ENCODE measurements around the gene COPG2.

DNA sequence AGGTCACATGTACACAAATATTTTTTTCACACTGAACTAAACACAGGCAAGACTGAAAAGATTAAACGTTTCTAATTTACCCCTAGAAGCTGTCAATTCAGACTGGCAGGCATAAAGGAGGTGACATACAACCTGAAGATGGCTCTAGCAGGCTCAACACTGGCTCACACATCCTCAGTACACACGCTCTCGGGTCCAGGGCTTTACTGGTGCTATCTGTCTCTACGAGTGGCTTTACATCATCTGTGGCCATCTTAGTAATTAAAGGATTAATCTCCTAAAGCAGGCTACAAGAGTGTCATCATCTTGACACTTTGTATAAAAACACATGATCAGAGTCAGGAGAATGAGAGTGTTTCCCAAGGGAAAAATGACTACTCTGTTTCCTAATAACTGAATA, 57.3 kb downstream of the COPG2 start:
- TF ChIP-seq POLR2A (IDR thresholded peaks at IDR 0.05; ENCODE audit: low read depth, low read length) = no peak
- TF ChIP-seq, protein P1, sequence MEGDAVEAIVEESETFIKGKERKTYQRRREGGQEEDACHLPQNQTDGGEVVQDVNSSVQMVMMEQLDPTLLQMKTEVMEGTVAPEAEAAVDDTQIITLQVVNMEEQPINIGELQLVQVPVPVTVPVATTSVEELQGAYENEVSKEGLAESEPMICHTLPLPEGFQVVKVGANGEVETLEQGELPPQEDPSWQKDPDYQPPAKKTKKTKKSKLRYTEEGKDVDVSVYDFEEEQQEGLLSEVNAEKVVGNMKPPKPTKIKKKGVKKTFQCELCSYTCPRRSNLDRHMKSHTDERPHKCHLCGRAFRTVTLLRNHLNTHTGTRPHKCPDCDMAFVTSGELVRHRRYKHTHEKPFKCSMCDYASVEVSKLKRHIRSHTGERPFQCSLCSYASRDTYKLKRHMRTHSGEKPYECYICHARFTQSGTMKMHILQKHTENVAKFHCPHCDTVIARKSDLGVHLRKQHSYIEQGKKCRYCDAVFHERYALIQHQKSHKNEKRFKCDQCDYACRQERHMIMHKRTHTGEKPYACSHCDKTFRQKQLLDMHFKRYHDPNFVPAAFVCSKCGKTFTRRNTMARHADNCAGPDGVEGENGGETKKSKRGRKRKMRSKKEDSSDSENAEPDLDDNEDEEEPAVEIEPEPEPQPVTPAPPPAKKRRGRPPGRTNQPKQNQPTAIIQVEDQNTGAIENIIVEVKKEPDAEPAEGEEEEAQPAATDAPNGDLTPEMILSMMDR (IDR thresholded peaks at IDR 0.05; ENCODE audit: extremely low read depth in 1 of 2, insufficient read depth in 1 of 2, low read depth in 1 of 2, low read length in 2 of 2) = no peak
- TF ChIP-seq, protein P2, sequence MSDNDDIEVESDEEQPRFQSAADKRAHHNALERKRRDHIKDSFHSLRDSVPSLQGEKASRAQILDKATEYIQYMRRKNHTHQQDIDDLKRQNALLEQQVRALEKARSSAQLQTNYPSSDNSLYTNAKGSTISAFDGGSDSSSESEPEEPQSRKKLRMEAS (IDR thresholded peaks at IDR 0.05; ENCODE audit: insufficient read depth, insufficient read length) = no peak
- no peak for TF ChIP-seq POLR2AphosphoS5 (IDR thresholded peaks at IDR 0.05; ENCODE audit: insufficient read depth, low read depth, low read length)
- no peak for TF ChIP-seq EZH2 (IDR thresholded peaks at IDR 0.05; ENCODE audit: borderline replicate concordance, low read depth, low read length, severe bottlenecking)
- no peak for TF ChIP-seq FOS (IDR thresholded peaks at IDR 0.05; ENCODE audit: borderline replicate concordance, insufficient read depth, low read length)
- no peak for TF ChIP-seq MYC (IDR thresholded peaks at IDR 0.05; ENCODE audit: low read depth, low read length)
